Caki2 (cell line): ENCODE measurements around the gene RIC1. TPM values are rescaled to one million over a fixed set of nuclear protein-coding genes. Genes with fewer than 3 reads are reported as not detected.
A peak's percentile ranks its signal among the peaks of the same experiment; 100 is the strongest.
"Not testable (repeated sequence)": the region's sequence is repeated elsewhere in the genome, so short reads cannot be mapped to it uniquely, and the experiment has no call there.

Experiments
- DNase-seq: peaks from one replicate; pipeline ENCODE4 v3.0.0-alpha.2; 2015; ENCODE audit warnings: low read depth
- in situ Hi-C: cut with HindIII; loops from 2 replicates; pipeline ENCODE4 v1.10.0; 2016; ENCODE audit warnings: low sequenced_read_pairs, low pct_unique_long_range_greater_than_20kb, mixed read lengths
- total RNA-seq: library from RNA; depleted of rRNA; stranded (reverse); fragments of >200 nt; shearing (Covaris generic); gene quantifications from 2 replicates; pipeline ENCODE4 v1.2.3, GENCODE V29; 2014; ENCODE audit warnings: low replicate concordance

The RIC1 gene
- total RNA-seq, 1 experiment from 2014 or later: 7.4 TPM

DNA sequence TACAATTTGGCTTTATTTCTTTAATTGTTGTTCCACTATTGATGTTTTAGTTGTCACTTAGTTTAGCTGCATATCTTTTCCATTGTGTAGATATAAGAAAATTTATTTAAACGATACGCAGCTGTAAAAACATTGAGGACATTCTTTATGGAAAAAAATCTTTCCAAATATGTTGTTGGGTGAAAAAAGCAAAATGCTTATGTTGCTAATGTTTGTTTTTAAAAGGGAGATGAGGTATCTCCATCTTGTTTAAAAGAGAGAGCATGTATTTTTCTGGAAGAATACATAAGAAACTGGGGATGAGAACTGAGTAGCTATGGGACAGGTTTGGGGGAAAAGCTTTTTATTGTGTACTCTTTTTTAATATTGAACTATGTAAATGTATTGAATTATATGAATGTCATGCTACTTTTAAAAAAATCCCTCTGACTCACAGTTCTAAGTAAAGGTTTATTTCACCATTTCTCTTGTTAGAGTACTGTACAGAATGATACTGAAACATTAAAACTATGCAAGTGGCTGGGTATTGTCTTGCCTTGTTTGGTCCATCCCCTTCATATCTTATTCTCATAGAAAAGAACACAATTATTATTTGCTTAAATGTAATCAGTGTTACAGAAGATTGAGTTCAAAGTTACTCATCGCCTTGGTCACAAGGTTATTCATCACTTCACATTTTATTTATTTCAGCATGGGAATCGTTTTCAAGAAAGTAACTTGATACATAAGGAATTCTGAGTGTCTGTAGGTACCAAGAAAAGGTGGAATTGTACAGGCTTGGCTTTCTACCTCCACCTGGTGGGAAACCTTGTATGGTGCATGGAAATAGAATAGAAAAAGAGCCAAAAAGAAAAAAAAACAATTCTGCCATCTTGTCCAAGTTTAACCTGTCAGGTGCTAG lies 85.8 kb downstream of the RIC1 start:
- peak; percentile 77 for DNase-seq
- in situ Hi-C loops: no loop called here

DNA sequence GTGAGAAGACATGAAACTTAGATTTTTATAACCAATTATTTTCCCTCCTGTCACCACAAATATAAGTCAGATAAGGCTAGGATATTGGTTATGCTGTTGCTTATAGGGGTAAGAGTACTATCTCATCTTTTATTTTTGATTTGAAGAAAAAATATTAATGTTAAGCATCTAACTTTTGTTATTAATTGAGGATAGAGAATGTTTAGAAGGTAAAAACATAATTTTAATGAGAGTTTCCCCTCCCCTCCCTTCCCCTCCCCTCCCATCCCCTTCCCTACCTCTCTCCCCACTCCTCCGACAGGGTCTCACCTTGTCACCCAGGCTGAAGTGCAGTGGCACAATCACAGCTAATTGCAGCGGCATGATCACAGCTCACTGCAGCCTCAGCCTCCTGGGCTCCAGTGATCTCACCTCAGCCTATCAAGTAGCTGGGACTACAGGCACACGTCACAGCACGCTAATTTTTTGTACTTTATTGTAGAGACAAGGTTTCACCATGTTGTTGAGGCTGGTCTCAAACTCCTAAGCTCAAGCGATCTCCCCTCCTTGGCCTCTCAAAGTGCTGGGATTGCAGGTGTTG lies 86.7 kb downstream of the RIC1 start:
- DNase-seq: no peak
- in situ Hi-C loops: no loop called here

DNA sequence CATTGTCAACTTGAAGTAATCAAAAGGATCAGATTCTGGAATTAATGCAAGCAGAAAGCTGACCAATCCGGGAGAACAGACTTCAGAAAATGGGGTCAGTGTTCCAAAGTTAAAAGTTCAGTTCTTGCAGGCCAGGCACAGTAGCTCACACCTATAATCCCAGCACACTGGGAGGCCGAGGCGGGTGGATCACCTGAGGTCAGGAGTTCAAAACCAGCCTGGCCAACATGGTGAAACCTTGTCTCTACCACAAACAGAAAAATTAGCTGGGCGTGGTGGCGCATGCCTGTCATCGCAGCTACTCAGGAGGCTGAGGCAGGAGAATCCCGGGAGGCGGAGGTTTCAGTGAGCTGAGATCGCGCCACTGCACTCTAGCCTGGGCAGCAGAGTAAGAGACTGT lies 88.5 kb downstream of the RIC1 start:
- in situ Hi-C loops, DNase-seq: not testable (repeated sequence)

DNA sequence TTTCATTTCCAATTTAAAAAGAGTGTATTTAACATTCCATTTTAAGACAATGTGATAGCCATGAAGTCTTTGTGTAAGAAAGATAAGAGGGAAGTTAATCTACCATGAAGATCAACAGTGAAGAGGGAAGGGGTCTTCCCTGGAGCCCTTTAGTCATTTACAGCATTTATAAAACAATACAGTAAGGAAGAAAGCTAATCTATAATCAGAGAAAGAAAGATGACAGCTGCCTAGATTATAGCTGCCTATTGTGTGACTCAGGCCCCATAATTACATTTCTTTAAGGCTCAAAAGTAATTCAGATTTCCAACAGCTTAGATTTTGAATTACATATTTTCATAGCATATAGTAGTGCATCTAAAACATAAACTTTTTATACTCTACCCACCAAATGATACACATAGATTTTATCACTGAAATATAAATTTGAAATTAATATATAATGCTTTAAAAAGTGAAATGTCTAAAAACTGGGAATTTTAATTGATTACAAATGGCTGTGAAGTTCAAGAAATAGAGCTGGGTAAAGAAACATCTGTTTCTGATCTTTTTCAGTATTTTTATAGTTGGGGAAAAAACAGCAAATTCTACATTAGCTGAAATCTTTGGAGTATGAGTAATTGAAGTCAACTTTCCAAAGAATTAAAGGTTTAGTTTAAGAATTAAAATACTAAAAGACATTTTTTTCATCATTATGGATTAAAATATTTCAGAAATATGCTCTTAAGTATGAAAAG lies 89.6 kb downstream of the RIC1 start:
- DNase-seq: peak; percentile 23
- in situ Hi-C loops: no loop called here

DNA sequence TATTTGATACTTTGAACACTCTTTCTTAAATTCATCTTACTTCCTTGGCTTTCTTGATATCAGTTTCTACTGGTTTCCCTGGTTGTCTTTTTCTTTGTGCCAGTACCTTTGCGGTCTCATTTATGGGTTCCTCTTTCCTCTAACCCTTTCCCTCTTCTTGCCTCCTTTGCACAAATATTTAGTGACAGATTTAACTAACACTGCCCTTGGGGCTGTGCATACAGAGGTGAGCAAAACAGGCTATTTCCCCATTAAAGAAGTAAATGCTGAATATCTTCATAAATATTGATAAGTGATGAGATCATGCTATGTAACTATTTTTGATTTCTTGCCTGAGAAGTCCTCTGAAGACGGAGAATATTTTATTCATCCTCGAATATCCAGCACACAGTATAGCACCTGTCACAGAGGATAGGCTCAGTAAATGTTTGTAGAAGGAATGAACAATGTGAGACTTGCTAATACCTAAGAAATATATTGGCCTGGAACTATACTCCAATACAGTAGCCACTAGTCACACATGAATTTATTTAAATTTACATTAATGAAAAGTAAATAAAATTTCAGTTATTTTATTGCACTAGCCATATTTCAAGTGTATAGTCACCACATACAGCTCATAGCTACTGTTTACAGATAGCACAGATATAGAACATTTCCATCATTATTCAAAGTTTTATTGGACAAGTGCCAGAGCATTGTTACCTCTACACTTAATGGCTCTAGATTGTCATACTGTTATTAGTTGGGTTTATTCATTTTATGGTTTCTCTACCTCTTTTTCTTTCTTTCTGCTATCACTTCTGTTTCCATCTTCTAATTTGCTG lies 90.4 kb downstream of the RIC1 start:
- DNase-seq: no peak
- in situ Hi-C loops: no loop called here

DNA sequence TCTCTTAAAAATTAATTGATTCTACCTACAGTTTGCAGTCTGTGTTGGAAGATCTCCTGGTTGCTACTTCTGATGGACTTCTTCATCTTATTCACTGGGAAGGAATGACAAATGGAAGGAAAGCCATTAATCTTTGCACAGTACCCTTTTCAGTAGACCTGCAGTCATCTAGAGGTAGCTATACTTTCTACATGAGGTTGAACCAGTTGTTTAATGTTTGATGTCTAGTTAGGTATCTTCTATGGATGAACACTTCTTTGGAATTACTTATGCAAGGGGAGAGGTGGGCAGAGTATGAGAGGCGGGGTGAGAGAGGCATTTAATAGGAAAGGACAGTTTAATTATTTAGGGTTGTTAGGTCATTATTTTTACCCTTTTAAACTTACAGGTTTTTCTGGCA lies 91.2 kb downstream of the RIC1 start:
- DNase-seq: peak; percentile 44
- in situ Hi-C loops: no loop called here

DNA sequence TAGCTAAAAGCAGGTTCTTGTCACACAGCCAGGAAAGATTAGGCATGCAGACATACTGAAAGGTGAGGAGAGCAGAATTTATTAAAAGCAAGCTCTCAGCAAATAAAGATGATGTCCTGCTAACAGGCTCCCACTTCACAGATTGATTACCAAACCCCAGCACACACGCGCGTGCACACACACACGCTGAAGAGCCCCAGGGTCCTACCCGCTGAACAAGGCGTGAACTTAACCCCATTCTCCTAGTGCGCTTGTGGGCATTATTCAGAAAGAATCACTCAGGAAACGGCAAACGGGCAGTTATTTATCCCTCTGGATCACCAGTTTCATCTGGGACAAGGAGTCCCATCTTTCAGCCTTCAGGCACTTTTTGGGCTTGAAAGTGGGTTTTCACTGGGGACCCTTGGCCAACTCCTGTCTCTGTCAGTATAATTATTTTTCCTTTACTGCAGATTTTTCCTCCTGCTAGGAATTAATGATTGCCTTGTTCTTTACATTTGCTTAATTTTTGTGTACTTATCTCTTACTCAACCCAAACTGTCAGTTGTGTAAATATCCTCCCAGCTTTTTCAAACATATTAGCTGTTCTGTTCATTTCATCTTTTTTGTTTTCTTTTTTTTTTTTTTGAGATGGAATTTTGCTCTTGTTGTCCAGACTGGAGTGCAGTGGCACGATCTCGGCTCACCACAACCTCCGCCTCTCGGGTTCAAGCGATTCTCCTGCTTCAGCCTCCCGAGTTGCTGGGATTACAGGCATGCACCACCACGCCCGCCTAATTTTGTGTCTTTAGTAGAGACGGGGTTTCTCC lies 92.6 kb downstream of the RIC1 start:
- no peak for DNase-seq

DNA sequence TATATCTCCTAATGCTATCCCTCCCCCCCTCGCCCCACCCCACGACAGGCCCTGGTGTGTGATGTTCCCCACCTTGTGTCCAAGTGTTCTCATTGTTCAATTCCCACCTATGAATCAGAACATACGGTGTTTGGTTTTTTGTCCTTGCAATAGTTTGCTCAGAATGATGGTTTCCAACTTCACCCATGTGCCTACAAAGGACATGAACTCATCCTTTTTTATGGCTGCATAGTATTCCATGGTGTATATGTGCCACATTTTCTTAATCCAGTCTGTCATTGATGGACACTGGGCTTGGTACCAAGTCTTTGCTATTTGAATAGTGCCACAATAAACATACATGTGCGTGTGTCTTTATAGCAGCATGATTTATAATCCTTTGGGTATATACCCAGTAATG lies 93.8 kb downstream of the RIC1 start:
- in situ Hi-C loops, DNase-seq: not testable (repeated sequence)

More for the DNA sequence above, 92.6 kb downstream of the RIC1 start:
- in situ Hi-C loops: no loop called here

DNA sequence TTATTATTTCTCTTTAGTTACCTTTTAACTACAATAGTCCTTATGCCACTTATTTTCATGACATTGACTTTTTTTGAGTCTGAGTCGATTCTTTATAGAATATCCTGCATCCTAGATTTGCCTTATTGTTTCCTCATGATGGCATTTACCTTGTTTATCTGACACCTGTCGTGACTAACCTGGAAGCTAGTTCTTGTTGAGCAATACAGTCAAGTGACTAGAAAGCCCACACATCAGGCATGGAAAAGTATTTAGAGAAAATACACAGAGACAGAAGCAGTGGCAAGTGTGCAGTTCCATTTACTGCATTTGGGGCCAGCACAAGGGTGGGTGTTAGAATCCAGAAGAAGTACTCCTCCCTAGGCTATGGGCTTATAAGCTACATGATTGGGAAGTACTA lies 106.2 kb downstream of the RIC1 start:
- DNase-seq: no peak
- in situ Hi-C loops: no loop called here

DNA sequence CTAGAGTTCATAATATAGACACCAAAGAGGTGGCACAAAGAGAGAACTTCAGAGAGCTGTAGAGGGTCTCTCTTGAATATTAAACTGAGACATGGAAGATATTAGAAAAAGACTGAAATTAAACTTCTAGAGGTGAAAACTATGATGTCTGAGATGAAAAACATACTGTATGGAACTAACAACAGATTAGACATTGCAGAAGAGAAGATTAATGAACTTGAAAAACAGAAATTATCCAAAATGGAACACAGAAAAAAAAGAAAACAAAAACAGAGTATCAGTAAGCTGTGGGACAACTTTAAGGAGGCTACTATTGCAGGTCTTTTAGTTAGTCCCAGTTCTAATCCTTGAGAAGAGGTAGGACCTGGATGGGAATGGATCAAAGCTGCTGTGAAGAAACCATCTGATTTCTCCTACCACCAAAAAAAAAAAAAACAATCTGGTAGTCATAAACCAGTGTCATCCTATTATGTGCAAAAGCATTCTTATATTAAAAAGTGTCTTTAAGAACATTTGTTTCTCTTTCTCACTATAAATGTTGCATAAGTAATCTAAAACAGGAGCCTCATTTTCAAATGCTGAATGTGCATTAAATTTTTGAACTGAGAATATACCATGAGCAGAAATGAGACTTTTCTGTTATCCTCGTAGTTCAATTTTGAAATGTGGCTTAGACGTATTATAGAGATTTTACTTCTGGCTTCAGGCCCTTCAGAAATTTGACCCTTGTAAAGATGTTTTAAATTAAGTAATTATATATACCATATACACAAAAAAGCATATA lies 107.8 kb downstream of the RIC1 start:
- in situ Hi-C loops: no loop called here
- DNase-seq: no peak

DNA sequence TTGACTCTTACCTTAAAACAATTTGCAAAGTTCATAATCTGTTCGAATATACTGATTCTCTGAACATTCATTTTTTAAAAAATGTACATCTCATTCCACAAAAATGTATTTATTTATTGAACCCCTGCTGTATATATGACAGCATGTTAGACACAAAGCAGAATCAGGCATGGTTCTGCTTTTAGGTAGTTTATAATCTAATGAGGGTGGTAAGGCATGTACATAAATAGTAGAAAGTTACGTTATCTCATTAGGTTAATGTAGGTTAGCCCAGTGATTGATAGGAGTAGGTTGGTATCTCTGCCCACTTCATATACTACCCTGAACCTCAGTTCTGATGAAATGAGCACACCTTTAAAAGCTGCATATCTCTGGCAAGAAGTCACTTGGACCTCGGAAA lies 114.2 kb downstream of the RIC1 start:
- DNase-seq: no peak
- in situ Hi-C loops: no loop called here

DNA sequence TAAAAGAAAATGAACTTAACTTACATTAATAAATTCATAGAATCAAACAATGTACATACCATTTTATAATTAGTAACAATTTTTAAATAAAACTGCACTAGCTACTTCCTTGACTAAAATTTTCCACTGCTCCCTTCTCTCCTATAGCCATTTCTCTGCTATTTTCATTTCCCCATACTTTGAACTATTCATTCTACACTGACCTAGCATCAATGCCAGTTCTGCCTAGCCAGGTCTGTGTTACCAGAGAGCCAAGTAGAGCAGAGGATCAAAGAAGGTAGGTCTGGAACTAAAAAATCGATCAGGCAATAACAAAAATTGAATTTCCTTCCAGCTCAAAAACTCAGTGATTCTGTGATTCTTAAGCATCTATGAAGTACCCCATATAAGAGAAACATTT lies 119.5 kb downstream of the RIC1 start:
- in situ Hi-C loops: no loop called here
- no peak for DNase-seq

DNA sequence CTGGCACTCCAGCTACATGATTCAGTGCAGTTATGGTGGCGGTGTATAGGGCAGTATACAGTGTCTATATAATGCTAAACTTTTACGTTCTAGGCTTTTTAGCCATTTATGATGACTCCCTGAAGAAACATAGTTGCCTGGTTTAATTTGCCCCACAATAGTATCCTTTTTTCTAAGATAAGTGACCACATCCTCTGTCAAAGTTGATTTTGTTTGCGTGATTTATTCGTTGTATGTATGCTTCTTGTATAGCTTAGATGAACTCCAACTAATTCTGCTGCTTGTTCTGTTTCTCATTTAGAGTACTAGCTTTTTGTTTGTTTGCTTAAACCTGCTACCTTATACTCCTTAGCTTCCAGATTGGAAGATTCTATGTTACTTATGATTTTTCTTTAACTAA lies 120.4 kb downstream of the RIC1 start:
- in situ Hi-C loops: no loop called here
- DNase-seq: no peak

DNA sequence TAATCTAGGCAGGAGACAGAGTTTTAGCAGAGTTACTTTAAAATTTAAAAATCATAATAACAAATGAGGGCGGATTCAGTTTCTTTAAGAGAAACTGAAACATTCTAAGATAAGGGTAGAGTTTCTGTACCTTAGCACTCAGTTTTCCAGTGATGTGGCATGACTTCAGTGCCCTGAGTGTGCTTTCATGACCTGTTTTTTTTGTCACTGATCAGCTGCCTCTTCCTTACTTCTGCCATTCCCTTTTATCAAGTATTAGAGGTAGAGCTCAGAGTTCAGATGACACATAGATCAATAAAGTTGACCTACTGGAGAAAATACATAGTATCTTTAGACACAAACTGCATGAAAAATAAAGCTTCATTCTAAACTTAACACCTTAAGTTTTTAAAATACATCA lies 121.7 kb downstream of the RIC1 start:
- DNase-seq: no peak
- in situ Hi-C loops: no loop called here

DNA sequence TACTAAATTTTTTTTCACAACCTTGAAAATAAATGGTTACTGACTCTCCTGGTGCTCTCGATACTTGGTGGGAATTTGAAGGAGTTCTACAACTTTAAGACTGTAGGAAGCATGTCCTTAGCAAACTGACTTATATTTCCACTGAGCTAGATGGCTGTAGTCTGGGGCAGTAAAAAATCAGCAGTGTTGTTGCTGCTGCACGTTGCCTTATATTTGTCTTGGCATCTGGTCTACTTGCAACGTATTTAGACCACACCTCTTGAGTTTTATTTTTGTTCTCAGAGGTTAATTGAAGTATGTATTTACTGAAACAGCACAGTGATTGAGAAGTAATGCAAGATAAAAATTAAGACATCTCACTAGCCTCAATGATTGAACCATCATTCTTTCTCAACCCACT lies 127.7 kb downstream of the RIC1 start:
- in situ Hi-C loops: no loop called here
- no peak for DNase-seq

DNA sequence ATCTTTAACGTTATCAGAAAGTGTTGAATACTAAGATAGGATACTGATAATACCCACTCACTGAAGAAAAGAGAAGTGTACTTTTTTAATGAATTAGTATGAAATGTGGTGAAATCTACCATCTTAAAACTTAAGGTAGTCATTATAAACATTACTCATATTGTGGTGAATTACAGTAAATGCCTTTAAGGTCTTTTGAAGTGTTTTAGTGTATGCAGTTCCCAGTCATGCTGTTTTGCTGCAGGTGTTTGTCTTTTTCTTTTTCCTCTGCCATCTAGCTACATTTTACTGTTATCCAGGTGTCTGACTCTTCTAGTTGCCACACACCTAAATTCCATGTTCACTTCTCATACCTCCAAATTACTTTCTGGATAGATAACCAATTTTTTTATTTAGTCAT lies 131.4 kb downstream of the RIC1 start:
- in situ Hi-C loops: no loop called here
- DNase-seq: no peak

DNA sequence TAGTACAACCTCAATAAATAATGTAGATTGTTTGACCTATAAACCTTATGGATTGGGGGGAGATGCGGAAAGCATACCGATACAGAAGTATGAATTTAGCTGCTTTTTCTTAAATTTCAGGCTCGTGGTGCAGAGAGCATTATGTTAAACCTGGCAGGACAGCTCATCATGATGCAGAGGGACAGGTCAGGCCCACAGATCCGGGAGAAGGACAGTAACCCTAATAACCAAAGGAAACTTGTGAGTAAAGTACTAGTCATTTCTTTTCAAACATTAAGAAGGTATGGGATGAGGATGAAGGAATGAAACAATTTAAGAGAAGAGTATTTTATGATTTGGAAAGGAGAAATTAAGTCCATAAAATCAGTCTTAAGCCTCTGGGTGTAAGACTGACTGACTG lies 133.5 kb downstream of the RIC1 start:
- no peak for DNase-seq
- in situ Hi-C loops: no loop called here
